ENCODE data around the gene BTRC.

The BTRC gene

GRCh38 chr10:101569622-101570427 is 215.9 kb downstream of the BTRC start:
- DNase-seq: peak; percentile 79

GRCh38 chr10:101570428-101571270 is 216.7 kb downstream of the BTRC start:
- DNase-seq: no peak

GRCh38 chr10:101571271-101571925 is 217.4 kb downstream of the BTRC start:
- no peak for DNase-seq

- no peak for DNase-seq
These were observed 218.2 kb downstream of the BTRC start for GRCh38 chr10:101572126-101572525.

GRCh38 chr10:101572785-101573184 is 218.8 kb downstream of the BTRC start:
- no peak for DNase-seq

- no peak for DNase-seq
These were observed 220.2 kb downstream of the BTRC start for GRCh38 chr10:101573885-101574753.

- no peak for DNase-seq
These were observed 221.1 kb downstream of the BTRC start for GRCh38 chr10:101575091-101575490.

- DNase-seq: no peak
These were observed 221.7 kb downstream of the BTRC start for GRCh38 chr10:101575580-101576210.

GRCh38 chr10:101576211-101576863 is 222.4 kb downstream of the BTRC start:
- DNase-seq: no peak

GRCh38 chr10:101577121-101577871 is 223.3 kb downstream of the BTRC start:
- no peak for DNase-seq

- no peak for DNase-seq
These were observed 224.2 kb downstream of the BTRC start for GRCh38 chr10:101578192-101578591.

GRCh38 chr10:101578803-101579515 is 225.0 kb downstream of the BTRC start:
- DNase-seq: no peak

GRCh38 chr10:101579516-101579870 is 225.5 kb downstream of the BTRC start:
- DNase-seq: no peak

GRCh38 chr10:101580486-101581399 is 226.8 kb downstream of the BTRC start:
- DNase-seq: no peak

GRCh38 chr10:101585841-101586240 is 231.9 kb downstream of the BTRC start:
- DNase-seq: no peak

- DNase-seq: peak; percentile 94
These were observed 234.0 kb downstream of the BTRC start, which contains the start of the genes DPCD and POLL for GRCh38 chr10:101587725-101588653. TSS of gene DPCD (plus strand) at chr10:101588321. CDS start at chr10:101588337, 16 bp downstream. TSS of gene POLL (minus strand) at chr10:101588257. CDS start at chr10:101587360, 897 bp downstream.

GRCh38 chr10:101588879-101589278 is 234.9 kb downstream of the BTRC start:
- no peak for DNase-seq

Measured in stimulated activated CD4-positive, alpha-beta T cell treated with anti-CD3 and anti-CD28 coated beads, Interleukin-4, amount 100 ng/mL, for 24 hours (primary cell).